ENCODE measurements around the gene DLL3. TPM values are rescaled to one million over a fixed set of nuclear protein-coding genes. Genes with fewer than 3 reads are reported as not detected.
A peak's percentile ranks its signal among the peaks of the same experiment; 100 is the strongest.

DLL3 gene
- total and polyA plus RNA-seq, 9 of the 15 experiments (the other 6 are each of a cell fraction or from before 2014, with no cell fraction given) = 0.80 to 6.3 (median 1.2) TPM

DNA sequence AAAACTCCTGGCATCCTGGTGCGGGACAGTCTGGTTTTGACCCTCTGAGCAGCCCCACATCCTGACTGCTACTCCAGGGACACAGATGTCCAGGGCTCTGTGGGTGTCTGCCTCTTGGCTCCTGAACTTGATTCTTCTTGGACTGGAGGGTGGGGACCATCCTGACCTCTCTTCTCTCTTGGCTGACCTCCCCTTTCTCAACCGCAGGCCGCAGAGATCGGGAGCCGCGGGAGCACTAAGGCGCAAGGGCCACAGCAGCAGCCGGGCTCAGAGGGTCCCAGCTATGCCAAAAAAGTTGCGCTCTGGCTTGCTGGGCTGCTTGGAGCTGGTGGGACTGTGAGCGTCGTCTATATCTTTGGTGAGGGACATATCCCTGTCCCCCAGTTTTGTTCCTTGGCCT, 17.1 kb upstream of the DLL3 start:
- no peak for ATAC-seq
- in situ Hi-C loops (cut with MboI) = no loop called here
- peak in 1 of 4 experiments; percentile 54 for DNase-seq (ENCODE audit: extremely low read depth in 1 of 4, low spot score in 3 of 4)
- BruUV-seq (replicated peaks) = no TSS peak
- 12% methylated on average over 10 of the region's 11 CpGs for WGBS (ENCODE audit: insufficient coverage, low coverage, missing lambda C conversion rate)
- H2AFZ ChIP-seq (ENCODE audit: low read depth, low read length) = no peak overlapping the region
- no peak for FAIRE-seq
- peak overlapping the region; percentile 98 to 99 for H3K9ac ChIP-seq (ENCODE audit: insufficient read depth in 1 of 2, low read depth in 2 of 2, low read length in 2 of 2)
- peak overlapping the region; percentile 94 for H3K4me3 ChIP-seq
- peaks cover 10 to 17% of the 10 kb centered on the region in 2 experiments; a peak in 4 of 5 replicates for H3K4me1 ChIP-seq (replicated peaks in 1 of 2; ENCODE audit: control insufficient read depth in 2 of 2, insufficient read depth in 2 of 2, low read length in 2 of 2)
- intact Hi-C loops (cut with micrococcal nuclease) = loop anchor here (2.0 to 5.0 kb wide), 2 partner anchors 17 to 34 kb away; partner anchors contain the start of genes DLL3 and SUPT5H
- H3K27ac ChIP-seq (ENCODE audit: extremely low read depth, low read depth, low read length) = peak overlapping the region; percentile 92
- 0 out of 2 replicates have a peak, but pooled peaks cover 9% of the 10 kb centered on the region for H4K20me1 ChIP-seq (replicated peaks; ENCODE audit: control insufficient read depth, insufficient read depth, low read length)
- ChIA-PET POLR2A (interaction anchor here (1.0 to 1.5 kb wide), 2 partner anchors 22 to 30 kb away, joined by 4 to 5 read pairs; no protein-coding TSS in a partner anchor), CTCF (ENCODE audit: low intra/inter-chr PET ratio) (no interaction called here)
- peak overlapping the region; percentile 92 for H3K4me2 ChIP-seq (ENCODE audit: insufficient read depth, low read length)
- H3K9me3 ChIP-seq (replicated peaks; ENCODE audit: control insufficient read depth, insufficient read depth, low read depth, low read length) = no peaks in the 10 kb centered on the region
- TF ChIP-seq ZNF232 (CRISPR knock-in tag; IDR thresholded peaks at IDR 0.05) (0 out of 2 replicates have a peak, but pooled peaks have one; percentile 49), ELF2 (CRISPR knock-in tag; IDR thresholded peaks at IDR 0.05) (no peak)
- no peaks in the 10 kb centered on the region for H3K27me3 ChIP-seq (ENCODE audit: control insufficient read depth in 2 of 2, insufficient read depth in 2 of 2, low read length in 2 of 2)
- peaks cover 53% of the 10 kb centered on the region for H3K36me3 ChIP-seq (ENCODE audit: control insufficient read depth, insufficient read depth, low read length)
- peaks cover 35% of the 10 kb centered on the region for H3K79me2 ChIP-seq (ENCODE audit: control insufficient read depth, insufficient read depth, low read length)
- H3K9me1 ChIP-seq (ENCODE audit: control insufficient read depth, insufficient read depth, low read length) = no peaks in the 10 kb centered on the region

DNA sequence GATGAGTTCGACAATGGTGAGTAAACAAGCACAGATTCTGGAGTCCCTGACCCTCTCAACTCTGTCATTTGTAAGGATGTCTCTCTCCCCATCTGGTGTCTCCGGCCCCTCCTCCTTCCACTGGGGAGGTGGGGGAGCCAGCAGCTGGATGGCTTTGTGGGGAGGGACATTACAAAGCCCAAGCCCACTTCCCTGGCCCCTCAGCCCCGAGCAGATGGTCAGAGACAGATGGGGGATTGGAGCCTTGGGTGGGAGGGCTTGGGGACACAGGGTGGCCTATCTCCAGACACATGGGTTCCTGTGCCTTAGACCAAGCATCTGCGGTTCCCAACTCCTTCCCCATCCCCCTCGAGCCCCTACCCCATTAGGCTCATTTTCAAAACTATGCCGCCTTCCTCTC, 15.6 kb upstream of the DLL3 start:
- Histone ChIP-seq H3K9me3 (replicated peaks; ENCODE audit: control insufficient read depth, insufficient read depth, low read depth, low read length) (no peaks in the 10 kb centered on the region), H2AFZ (ENCODE audit: low read depth, low read length) (no peak overlapping the region), H3K9me1 (ENCODE audit: control insufficient read depth, insufficient read depth, low read length) (no peaks in the 10 kb centered on the region), H3K9ac (ENCODE audit: insufficient read depth in 1 of 2, low read depth in 2 of 2, low read length in 2 of 2) (peak overlapping the region in 1 of 2 experiments; percentile 21; a peak in 1 of 4 replicates), H3K4me3 (no peak overlapping the region), H4K20me1 (replicated peaks; ENCODE audit: control insufficient read depth, insufficient read depth, low read length) (0 out of 2 replicates have a peak, but pooled peaks cover 9% of the 10 kb centered on the region), H3K27me3 (ENCODE audit: control insufficient read depth in 2 of 2, insufficient read depth in 2 of 2, low read length in 2 of 2) (no peaks in the 10 kb centered on the region), H3K27ac (ENCODE audit: extremely low read depth, low read depth, low read length) (no peak overlapping the region), H3K36me3 (ENCODE audit: control insufficient read depth, insufficient read depth, low read length) (peaks cover 62% of the 10 kb centered on the region), H3K4me1 (replicated peaks in 1 of 2; ENCODE audit: control insufficient read depth in 2 of 2, insufficient read depth in 2 of 2, low read length in 2 of 2) (peaks cover 10 to 17% of the 10 kb centered on the region in 2 experiments; a peak in 4 of 5 replicates), H3K4me2 (ENCODE audit: insufficient read depth, low read length) (no peak overlapping the region), H3K79me2 (ENCODE audit: control insufficient read depth, insufficient read depth, low read length) (peaks cover 35% of the 10 kb centered on the region)
- 70% methylated on average over 1 of the region's 6 CpGs for WGBS (ENCODE audit: insufficient coverage, low coverage, missing lambda C conversion rate)
- FAIRE-seq (peak; percentile 54), ATAC-seq (no peak), DNase-seq (ENCODE audit: extremely low read depth in 1 of 4, low spot score in 3 of 4) (no peak)
- CTCF ChIA-PET (ENCODE audit: low intra/inter-chr PET ratio) = no interaction called here
- TF ChIP-seq RAD51 (IDR thresholded peaks at IDR 0.05; ENCODE audit: borderline replicate concordance, low read depth) = no peak
- no peak for TF ChIP-seq HLTF (IDR thresholded peaks at IDR 0.05)
- no peak for TF ChIP-seq ZNF717 (CRISPR knock-in tag; IDR thresholded peaks at IDR 0.05)
- no peak for TF ChIP-seq ETV5 (CRISPR knock-in tag; IDR thresholded peaks at IDR 0.05; ENCODE audit: low read depth)
- TF ChIP-seq ESRRB (CRISPR knock-in tag; IDR thresholded peaks at IDR 0.05; ENCODE audit: borderline replicate concordance) = no peak
- no peak for TF ChIP-seq PCBP2 (IDR thresholded peaks at IDR 0.05; ENCODE audit: low read depth, low read length, poor library complexity, severe bottlenecking)
- in situ Hi-C loops (cut with MboI) = no loop called here
- intact Hi-C loops (cut with micrococcal nuclease) = loop anchor here (5.0 kb wide), 1 partner anchor 36 kb away; the partner anchor contains the start of gene SUPT5H
- no TSS peak for BruUV-seq (replicated peaks)
- POLR2A ChIA-PET = interaction anchor here (1.0 kb wide), 1 partner anchor 9 kb away, joined by 3 read pairs; no protein-coding TSS in a partner anchor

All from K562 (cell line).